GM21515 (cell line): ENCODE results near the gene WNT3.

ENCODE experiments used
- ATAC-seq: cut with Tn5 transposase; IDR thresholded peaks from one replicate; pipeline ENCODE4 v1.9.1; 2021; ENCODE audit not compliant: unreplicated experiment

Gene WNT3

DNA sequence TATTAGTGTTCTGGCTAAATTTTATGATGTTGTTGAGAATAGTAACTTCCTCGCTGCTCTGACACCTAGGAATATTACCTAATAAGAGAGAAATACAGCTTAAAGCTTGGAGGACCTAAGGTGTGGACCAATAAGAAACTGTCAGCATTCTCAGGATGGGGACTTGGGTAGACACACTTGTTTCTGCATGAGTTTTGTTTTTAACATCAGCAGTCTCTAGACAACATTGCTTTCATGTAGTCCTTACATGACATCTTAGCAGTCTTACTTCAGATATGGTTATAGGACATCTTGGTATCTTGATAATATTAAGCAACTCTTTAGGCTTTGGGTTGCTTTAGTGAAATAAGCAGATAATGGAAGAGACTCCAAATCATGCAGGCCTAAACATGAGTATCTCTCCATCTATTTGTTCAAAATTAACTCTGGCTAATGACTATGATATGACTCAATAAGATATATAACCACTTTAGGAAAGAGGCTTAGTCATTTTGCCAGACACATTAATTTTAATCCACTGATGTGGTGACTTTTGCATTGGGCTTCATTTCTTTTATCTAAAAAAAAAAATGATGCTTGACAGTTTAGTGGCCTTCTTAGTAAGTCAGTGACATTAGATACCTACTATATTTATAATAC lies 84.5 kb downstream of the WNT3 start:
- no peak for ATAC-seq

DNA sequence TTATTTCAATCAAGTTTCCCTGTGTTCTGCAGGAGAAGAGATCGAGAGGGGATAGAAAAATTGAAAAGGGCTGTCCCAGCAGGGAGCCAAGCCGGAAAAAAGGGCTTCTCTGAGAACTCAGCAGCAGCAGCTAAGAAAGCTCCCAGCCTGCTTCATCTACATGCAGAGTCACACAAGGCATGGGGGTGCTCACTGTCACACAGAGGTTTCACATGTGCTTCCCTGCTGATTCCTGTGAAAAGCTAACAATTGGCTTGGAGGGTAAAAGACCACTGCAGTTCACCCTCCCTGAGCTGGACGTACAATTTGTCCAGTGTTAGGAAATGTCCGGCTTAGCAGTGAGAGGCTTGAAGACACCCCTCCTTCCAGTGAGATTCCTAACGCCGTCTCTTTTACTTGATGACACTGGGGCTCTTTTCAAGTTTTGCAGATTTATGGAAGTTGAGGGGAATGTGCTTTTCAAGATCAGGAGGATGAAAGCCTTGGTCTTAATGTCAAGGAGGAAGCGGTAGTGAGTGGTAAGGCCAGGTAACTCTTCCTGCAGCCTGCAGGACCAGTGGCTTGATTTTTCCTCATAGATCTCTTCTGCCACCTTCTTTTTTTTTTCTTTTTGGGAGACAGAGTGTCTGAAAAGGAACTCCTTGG lies 85.6 kb downstream of the WNT3 start:
- no peak for ATAC-seq

DNA sequence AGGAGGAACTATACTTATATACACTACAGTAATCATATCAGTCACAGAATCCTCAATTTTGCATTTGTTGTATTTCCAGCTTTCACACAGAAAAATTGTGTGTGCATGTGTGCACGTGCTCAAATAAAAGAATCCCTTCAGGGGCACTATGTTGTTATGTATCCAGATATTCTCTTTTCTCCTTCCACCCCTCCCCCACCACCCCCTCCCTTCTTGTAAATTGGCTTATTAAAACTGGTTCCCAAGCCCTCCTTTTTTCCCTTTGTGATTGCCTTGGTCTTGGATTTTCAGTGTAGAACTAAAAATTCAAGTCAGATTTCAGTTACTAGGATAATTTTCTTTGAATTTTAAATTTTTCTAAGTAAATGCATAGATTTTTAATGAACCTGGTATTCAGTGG lies 86.3 kb downstream of the WNT3 start:
- no peak for ATAC-seq

DNA sequence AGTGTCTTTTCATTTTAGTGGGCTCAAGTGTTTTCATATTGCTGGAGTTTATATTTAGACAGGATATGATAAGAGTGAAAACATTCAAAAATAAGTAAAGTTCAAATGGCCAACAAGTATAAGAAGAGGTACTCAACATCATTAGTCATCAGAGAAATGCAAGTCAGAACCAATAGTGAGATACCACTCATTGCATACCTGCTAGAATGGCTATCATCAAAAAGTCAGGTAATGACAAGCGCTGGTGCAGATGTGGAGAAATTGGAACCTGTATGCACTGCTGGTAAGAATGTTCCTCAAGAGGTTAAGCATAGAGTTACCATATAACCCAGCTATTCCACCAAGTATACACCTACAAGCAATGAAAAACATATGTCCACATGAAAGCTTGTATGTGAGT lies 87.8 kb downstream of the WNT3 start:
- no peak for ATAC-seq

DNA sequence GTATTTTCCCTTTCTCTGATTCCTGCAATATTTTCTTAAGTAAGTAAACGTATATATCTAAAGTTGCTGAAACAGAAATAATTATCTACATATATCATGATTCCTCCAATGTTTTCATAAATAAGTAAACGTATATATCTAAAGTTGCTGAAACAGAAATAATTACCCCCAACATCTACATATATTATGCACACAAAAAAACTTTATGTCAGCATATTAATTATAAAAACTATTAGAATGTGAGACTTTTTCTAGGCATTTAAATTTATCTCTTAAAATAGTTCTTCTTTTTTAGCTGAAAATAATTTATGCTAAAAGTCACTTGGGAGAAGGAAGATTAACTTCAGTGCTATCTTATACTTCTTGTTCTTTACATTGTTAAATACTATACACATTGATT lies 88.5 kb downstream of the WNT3 start:
- ATAC-seq, result no peak

DNA sequence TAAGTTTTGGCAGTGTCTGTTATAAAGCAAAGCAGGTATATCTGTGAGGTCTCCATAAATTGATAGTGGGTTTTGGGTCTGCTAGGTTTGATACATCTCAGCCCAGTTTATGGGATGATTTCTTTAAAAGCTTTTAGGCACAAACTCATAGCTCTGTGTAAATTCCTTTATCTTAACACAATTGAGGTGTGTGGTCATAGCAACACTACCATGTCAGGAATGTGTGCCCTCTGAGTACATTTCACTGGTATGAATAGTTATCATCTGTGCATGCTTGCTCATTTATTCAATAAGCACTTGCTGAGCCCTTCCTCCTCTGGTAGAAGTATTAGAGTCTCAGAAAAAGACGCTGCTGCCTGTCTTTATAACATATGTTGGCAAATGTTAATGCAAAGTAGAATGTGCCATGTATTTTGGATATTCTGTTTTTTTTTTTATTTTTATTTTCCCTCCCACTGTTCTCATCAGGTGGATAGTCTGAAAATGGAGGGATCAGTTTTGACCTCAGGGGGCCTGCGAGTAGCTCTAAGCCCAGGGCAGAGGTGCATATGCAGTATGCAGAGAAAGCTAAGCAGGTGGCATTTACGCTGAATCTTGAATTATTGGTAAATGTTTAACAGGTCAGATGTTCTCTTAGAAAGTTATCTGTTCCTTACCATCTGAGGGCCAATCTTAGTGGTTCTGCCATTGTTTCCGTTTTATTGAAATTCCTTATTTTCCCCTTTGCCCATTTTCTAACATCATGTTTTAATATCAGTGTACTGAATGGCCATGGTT lies 90.7 kb downstream of the WNT3 start:
- ATAC-seq, result no peak

DNA sequence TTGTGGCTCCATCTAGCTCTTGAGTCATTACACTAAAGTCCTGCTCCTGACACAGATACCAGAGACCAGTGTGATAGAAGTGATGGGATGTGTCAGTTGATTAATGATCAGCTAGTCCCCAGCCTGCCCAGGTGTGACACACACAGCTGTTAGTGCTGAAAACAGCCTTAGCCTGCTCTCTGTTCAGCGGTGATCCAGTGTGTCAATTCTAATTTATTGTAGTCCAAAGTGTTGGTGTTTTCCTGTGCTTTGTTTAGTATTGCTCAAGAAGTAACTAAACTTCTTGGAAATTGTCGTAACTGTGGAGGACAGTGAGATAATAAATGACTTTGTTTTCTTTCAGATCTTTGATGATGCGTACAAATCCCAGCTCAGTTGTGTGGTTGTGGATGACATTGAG lies 92.3 kb downstream of the WNT3 start:
- no peak for ATAC-seq

DNA sequence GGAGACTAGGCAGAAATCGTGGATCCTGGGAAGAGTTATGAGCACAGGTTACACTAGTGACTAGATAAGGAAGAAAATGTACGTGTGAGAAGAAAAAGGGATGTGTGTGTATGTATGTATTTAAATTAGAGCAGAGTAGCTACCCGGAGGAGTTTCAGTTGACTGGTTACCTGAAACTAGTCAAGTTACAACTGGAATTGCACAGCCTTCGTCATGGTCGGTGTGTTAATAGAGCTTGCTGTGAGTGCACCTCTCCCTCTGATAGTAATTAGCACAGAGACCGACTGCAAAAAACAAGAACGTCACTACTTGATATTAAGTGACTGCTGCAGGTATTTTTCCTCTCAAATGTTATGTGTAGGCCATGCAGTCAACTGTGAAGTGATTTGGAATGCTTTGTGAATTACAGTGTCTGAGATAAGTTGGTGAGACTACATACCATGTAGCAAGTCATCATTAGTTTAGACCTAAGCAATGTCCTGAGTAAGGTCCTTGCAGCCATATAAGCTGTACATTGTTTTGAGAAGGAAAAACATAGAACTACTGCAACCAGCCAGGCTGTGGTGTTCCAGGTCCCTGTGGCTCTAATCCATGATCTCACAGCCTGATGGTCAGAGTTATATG lies 95.7 kb downstream of the WNT3 start:
- no peak for ATAC-seq

DNA sequence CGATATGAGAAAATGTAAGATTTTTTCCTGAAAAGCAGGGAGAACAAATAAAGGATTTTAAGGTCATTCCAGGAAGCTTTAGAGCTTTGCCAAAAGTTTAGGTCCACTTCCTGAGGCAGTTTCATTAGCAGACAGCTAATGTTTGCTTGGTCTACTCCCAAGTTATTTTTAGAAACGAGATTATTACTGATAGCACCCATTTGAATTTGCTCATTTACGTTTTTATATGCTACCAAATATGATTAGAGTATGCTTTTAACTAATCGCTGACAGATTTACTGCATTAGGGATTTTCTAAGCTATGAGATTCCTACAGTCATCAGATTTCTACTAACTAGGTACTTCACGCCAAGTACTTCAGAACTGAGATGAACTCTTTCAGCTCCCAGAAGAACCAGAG lies 98.1 kb downstream of the WNT3 start:
- no peak for ATAC-seq

DNA sequence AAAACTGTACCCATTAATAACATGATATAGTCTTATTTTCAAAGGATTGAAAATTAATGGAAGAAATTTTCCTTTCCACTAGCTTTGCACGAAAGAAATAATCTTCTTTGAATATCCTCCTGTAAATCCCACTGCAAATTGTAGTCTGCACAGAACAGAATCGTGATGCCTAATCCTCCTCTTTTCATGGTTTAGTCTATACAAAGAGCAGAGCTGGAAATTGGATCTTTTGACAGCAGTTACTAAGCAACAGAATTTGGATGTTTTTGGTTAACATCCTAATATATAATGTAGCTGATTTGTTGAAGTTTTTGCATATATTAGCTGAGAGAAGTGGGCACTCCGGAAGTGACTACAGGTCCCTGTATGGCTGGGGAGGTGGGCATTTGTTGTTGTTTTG lies 98.6 kb downstream of the WNT3 start:
- no peak for ATAC-seq

DNA sequence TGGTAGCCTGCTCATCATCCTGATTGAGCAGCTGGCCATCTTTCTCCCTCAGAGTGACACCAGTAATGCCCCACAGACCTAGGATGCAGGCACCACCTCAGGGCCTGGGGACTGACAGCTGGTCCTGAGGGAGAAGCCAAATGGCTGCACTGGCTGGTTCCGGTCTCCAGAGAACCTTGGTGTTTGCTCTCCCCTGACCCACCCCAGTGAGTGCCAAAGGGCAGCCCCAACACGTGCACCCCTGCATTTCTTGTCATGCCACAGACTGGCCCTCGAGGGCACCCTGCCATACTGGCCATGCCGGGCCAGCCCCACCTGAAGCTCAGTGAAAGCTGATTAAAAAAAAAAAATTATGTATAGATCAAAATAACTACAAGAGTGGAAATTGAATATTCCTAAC lies 100.5 kb downstream of the WNT3 start:
- no peak for ATAC-seq
